ENCODE data around the gene DPRX.
A peak's percentile ranks its signal among the peaks of the same experiment; 100 is the strongest.

Gene DPRX

DNA sequence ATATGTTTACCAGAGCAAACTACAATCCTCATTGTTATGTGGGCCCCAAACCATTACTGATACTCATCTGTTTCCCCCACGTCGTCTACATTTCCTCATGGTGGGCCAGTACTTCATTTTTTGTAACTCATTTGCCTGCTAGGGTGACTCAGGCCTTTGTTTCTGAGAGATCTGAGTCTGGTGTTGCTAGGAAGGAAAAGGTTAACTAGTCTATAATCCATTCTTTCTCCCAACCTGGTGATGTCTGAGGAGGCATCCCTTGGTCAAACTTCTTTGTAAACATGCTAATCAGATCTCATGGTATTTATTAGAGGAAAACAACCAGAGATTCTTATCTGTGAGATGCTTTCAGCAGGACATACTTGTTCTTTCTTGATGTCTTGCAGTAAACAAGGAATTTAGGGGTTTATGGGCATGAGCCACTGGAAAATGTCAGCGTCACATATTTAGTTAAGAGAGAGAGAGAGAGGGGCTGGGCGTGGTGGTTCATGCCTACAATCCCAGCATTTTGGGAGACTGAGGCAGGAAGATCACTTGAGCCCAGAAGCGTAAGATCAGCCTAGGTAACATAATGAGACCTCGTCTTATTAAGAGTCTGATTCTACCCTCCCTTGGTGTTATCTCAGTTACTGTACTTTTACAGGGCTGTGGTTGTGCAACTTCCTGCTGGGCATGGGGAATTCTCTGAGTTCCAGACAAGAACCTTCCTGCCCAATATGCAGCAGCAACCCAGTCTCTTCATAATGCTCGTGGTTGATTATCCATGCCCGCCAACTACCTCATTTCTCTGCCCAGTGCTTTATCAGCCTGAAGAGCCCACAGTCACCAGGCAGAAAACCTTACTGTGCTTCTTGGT is 9.7 kb upstream of the DPRX start:
- 0 out of 2 replicates have a peak, but pooled peaks have one; percentile 24 for TF ChIP-seq JUND (IDR thresholded peaks at IDR 0.05; ENCODE audit: low read depth)
- peak in 1 of 2 experiments; percentile 35 for DNase-seq (ENCODE audit: low read depth in 1 of 2, low spot score in 1 of 2)
- in situ Hi-C loops (cut with HindIII; ENCODE audit: low pct_unique_long_range_greater_than_20kb, low sequenced_read_pairs) = no loop called here

DNA sequence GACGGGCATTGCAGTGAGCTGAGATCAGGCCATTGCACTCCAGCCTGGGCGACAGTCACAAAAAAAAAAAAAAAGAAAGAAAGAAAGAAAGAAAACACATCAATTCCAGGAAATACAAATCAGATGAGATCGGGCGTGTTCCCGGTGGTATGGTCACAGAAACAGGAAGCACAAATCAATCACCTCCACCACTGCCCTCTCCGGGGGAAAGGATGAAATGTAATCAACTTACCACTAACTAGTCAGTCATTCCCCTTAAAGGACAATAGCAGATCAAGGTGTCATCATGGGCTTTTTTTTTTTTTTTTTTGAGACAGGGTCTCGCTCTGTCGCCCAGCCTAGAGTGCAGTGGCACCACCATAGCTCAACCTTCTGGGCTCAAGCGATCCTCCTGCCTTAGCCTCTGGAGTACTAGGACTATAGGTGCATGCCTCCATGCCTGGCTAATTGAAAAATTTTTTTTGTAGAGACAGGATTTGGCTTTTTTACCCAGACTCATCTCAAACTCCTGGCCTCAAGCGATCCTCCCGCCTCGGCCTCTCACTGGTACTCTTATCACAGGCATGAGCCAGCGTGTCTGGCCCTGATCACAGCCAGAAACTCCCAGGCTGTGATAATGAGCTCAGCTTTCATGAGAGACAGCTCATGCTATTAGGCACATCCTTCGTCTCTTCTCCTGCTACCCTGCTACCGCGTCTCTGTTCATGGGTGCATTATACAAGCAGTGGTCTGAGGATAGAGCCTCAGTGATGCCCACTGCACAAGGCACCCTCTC is 6.8 kb upstream of the DPRX start:
- no peak for DNase-seq (ENCODE audit: low read depth in 1 of 2, low spot score in 1 of 2)
- TF ChIP-seq JUND (IDR thresholded peaks at IDR 0.05; ENCODE audit: low read depth) = no peak
- in situ Hi-C loops (cut with HindIII; ENCODE audit: low pct_unique_long_range_greater_than_20kb, low sequenced_read_pairs) = no loop called here

DNA sequence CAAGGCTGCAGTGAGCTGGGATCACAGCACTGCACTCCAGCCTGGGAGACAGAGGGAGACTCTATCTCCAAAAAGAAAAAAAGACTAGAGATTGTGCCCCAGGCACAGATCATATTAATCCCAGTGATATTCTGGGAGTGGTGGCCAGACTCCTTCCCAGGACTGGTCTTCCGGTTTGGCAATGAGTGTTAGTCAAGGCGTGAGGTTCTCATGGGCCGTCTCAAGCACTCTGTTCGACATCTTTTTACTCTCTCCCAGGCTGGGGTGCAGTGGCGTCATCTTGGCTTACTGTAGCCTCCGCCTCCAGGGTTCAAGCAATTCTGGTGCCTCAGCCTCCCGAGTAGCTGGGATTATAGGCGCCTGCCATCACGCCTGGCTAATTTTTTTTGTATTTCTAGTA is 5.3 kb upstream of the DPRX start:
- TF ChIP-seq JUND (IDR thresholded peaks at IDR 0.05; ENCODE audit: low read depth) = no peak
- in situ Hi-C loops (cut with HindIII; ENCODE audit: low pct_unique_long_range_greater_than_20kb, low sequenced_read_pairs) = no loop called here
- DNase-seq (ENCODE audit: low read depth in 1 of 2, low spot score in 1 of 2) = no peak

DNA sequence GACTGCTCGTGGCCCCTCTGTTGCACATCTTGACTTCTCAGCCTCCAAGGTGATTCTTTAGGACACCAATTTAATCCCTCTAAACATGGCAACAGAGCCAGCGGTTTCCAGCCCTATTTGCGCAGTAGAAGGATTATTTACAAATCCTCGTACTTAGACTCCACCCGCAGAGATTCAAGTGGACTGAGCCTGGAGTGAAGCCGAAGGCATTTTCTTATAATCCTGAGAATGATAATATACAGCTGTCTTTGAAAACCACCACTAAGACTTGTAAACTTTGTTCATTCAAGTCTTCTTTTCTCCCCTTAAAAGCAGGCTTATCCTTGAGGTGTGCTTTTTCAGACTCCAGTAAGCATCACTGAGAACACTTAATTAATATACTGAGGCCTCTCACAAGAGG is 4.8 kb upstream of the DPRX start:
- TF ChIP-seq JUND (IDR thresholded peaks at IDR 0.05; ENCODE audit: low read depth) = no peak
- in situ Hi-C loops (cut with HindIII; ENCODE audit: low pct_unique_long_range_greater_than_20kb, low sequenced_read_pairs) = no loop called here
- no peak for DNase-seq (ENCODE audit: low read depth in 1 of 2, low spot score in 1 of 2)

DNA sequence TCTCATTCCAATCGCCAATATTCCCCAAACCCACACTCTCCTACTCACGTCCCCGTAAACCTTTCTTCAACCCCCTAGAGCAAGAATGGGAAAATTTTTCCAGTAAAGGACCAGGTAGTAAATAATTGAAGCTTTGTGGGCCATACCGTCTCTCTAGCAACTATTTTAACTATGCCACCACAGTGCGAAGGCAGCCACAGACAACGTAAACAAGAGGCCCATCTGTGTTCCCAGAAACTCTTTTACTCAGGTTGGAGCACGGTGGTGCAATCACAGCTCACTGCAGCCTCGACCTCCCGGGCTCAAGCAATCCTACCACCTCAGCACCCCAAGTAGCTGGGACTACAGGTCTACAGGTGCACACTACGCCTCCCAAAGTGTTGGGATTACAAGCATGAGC is 3.0 kb downstream of the DPRX start:
- no peak for DNase-seq (ENCODE audit: low read depth in 1 of 2, low spot score in 1 of 2)
- TF ChIP-seq JUND (IDR thresholded peaks at IDR 0.05; ENCODE audit: low read depth) = no peak
- in situ Hi-C loops (cut with HindIII; ENCODE audit: low pct_unique_long_range_greater_than_20kb, low sequenced_read_pairs) = no loop called here

DNA sequence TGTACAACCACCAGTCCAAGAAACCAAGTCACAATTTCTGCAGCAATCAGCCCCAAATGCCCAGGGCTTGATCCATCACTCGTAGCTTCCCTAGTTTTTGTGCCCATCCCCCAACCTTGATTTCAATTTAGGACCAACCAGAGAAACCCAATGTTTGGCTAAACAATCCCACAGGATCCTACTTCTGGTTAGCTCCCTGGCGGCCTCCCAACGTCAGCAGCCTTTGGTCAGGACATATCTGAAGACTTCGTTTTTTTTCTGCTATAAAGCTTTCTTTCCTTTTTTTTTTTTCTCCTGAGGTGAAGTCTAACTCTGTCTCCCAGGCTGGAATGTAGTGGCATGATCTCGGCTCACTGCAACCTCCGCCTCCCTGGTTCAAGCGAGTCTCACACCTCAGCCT is 7.7 kb downstream of the DPRX start:
- in situ Hi-C loops (cut with HindIII; ENCODE audit: low pct_unique_long_range_greater_than_20kb, low sequenced_read_pairs) = no loop called here
- TF ChIP-seq JUND (IDR thresholded peaks at IDR 0.05; ENCODE audit: low read depth) = no peak
- no peak for DNase-seq (ENCODE audit: low read depth in 1 of 2, low spot score in 1 of 2)

DNA sequence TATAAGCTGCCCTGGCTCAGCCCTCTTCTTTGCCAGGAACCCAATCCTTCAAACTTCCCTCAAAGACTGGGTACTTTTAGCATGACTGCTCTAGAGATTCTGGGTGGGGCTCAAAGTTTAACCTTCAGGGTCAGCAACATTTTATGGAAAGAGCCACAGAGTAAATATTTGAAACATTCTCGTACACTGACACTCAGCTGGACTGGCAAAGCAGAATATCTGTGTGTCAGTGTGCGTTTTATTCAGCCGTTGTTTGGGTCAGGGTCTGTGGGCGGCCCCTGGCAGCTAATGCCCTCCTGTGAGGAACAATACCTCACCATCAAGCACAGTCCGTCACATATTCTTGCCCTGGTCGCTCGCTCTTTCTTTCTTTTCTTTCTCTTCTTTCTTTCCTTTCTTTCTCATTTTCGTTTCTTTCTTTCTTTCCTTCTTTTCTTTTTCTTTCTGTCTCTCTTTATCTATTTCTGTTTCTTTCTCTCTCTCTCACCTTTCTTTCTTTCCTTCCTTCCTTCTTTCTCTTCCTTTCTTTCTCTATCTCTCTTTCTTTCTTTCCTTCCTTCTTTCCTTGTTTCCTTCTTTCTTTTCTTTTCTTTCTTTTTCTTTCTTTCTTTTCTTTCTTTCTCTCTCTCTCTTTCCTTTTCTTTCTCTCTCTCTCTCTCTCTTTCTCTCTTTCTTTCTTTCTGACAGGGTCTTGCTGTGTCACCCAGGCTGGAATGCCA is 10.7 kb downstream of the DPRX start:
- in situ Hi-C loops (cut with HindIII; ENCODE audit: low pct_unique_long_range_greater_than_20kb, low sequenced_read_pairs) = no loop called here
- TF ChIP-seq JUND (IDR thresholded peaks at IDR 0.05; ENCODE audit: low read depth) = no peak
- DNase-seq (ENCODE audit: low read depth in 1 of 2, low spot score in 1 of 2) = no peak

DNA sequence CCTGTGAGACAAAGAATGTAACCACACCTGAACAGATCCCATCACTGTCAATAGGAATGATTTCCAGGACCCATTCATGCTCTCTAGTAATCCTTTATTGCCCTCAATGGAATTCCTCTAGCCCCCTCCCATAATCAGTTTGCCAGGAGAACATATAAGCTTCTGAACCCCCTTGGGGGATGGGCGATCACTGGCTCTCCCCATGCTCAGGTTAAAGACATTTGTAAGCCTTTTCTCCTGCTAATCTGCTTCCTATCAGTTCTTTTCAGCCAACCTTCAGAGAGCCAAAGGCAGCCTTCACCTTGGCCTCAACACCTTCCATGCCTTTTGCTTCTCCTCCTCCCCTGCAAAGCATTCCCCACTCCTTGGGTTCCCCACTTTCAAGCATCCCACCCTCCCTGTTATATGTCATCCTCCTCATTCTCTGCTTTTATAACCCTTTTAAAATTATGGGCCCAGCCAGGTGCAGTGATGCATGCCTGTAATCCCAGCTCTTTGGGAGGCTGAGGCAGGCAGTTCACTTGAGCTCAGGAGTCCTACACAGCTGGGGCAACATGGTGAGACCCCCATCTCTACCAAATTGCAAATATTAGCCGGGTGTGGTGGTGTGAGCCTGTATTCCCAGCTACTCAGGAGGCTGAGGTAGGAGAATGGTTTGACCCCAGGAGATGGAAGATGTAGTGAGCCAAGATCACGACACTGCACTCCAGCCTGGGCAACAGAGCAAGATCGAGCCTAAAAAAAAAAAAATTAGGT is 12.4 kb downstream of the DPRX start:
- no peak for TF ChIP-seq JUND (IDR thresholded peaks at IDR 0.05; ENCODE audit: low read depth)
- no peak for DNase-seq (ENCODE audit: low read depth in 1 of 2, low spot score in 1 of 2)
- in situ Hi-C loops (cut with HindIII; ENCODE audit: low pct_unique_long_range_greater_than_20kb, low sequenced_read_pairs) = no loop called here

DNA sequence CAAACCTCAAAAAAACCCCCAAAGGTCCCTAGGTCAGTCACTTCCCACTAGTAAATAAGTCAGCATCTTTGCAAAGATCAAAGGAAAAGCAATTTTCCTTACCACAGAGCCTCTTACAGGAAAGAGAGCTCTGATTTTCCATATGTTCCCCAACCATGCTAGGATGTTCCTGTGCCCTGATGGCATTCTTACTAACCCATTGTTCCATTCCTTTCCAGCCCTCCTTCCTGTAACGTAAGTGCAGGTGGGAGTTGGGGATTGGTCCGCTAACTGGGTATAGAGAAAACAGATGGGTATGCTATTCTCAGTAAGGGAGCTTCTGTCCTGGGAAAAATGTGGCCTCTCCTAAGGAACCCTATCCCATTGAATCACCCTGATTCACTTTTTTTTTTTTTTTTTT is 14.3 kb downstream of the DPRX start:
- in situ Hi-C loops (cut with HindIII; ENCODE audit: low pct_unique_long_range_greater_than_20kb, low sequenced_read_pairs) = no loop called here
- TF ChIP-seq JUND (IDR thresholded peaks at IDR 0.05; ENCODE audit: low read depth) = no peak
- no peak for DNase-seq (ENCODE audit: low read depth in 1 of 2, low spot score in 1 of 2)

DNA sequence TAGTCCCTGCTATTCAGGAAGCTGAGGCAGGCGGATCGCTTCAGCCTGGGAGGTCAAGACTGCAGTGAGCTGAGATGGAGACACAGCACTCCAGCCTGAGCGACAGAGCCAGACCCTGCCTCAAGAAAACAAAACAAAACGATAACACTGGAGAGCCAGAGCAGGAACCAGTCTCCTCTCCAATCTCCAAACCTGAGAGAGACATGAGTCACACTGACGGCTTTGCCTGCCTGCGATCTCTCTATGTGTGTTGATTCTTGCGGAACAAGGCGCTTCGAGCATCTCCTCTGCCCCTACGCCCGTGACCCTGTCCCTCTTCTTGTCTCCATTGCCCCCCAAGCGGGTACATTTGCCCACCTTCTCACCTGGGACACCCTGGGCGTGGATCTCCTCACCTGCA is 15.6 kb downstream of the DPRX start:
- no peak for TF ChIP-seq JUND (IDR thresholded peaks at IDR 0.05; ENCODE audit: low read depth)
- no peak for DNase-seq (ENCODE audit: low read depth in 1 of 2, low spot score in 1 of 2)
- in situ Hi-C loops (cut with HindIII; ENCODE audit: low pct_unique_long_range_greater_than_20kb, low sequenced_read_pairs) = no loop called here

DNA sequence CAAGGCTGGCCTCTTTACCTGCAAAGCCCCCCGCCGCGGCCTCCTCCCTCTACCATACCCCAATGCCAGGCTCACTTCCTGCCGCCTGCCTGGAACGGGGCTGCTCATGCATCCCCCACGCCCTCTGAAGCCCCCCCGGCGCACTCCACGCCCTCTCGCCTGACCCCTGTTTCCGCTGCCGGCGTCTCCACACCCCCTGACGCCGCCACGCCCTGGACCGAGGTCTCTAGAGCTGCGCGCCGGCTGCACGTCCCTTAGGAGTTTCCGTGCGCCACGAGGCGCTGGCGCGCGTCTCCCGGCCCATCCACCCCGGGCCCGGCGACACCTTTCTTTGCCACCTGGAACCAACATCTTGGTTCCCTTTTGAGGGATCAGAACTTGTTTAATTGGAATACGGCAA is 16.0 kb downstream of the DPRX start:
- in situ Hi-C loops (cut with HindIII; ENCODE audit: low pct_unique_long_range_greater_than_20kb, low sequenced_read_pairs) = no loop called here
- no peak for TF ChIP-seq JUND (IDR thresholded peaks at IDR 0.05; ENCODE audit: low read depth)
- no peak for DNase-seq (ENCODE audit: low read depth in 1 of 2, low spot score in 1 of 2)
